MM.1S (cell line): ENCODE measurements around the gene BACE2.

Experiments used
- DNase-seq: peaks from one replicate; pipeline ENCODE4 v3.0.0-alpha.2; 2015
- H2AFZ ChIP-seq: fragments of 300-600 bp; sonication (generic); 2 replicates; pipeline ENCODE4 v1.6.0; 2016; ENCODE audit warnings: antibody characterized with exemption, low read length
- H3F3A ChIP-seq: fragments of 300-600 bp; sonication (generic); 2 replicates; pipeline ENCODE4 v1.6.1; 2016; ENCODE audit warnings: mild to moderate bottlenecking, antibody characterized with exemption, low read length, moderate library complexity, mixed read lengths; ENCODE audit not compliant: insufficient read depth
- H3K27ac ChIP-seq: fragments of 300-600 bp; sonication (generic); 2 replicates; pipeline ENCODE4 v1.5.1; 2016; ENCODE audit warnings: mild to moderate bottlenecking, low read length
- H3K27me3 ChIP-seq: fragments of 300-600 bp; sonication (generic); replicated peaks from 2 replicates; pipeline ENCODE4 v1.6.0; 2016; ENCODE audit warnings: low read length; ENCODE audit not compliant: insufficient read depth
- H3K36me3 ChIP-seq: fragments of 300-600 bp; sonication (generic); replicated peaks from 2 replicates; pipeline ENCODE4 v1.6.1; 2016; ENCODE audit warnings: mild to moderate bottlenecking, low read length, mixed read lengths; ENCODE audit not compliant: insufficient read depth
- H3K4me1 ChIP-seq: fragments of 300-600 bp; sonication (generic); 2 replicates; pipeline ENCODE4 v1.6.1; 2016; ENCODE audit warnings: low read length, mixed read lengths
- H3K4me2 ChIP-seq: fragments of 300-600 bp; sonication (generic); 2 replicates; pipeline ENCODE4 v1.6.0; 2016; ENCODE audit warnings: low read depth, low read length
- H3K4me3 ChIP-seq: fragments of 300-600 bp; sonication (generic); 2 replicates; pipeline ENCODE4 v1.5.1; 2016; ENCODE audit warnings: low read length, mixed read lengths
- H3K79me2 ChIP-seq: fragments of 300-600 bp; sonication (generic); 2 replicates; pipeline ENCODE4 v1.6.1; 2016; ENCODE audit warnings: mixed run types, low read length, mixed read lengths
- H3K9ac ChIP-seq: fragments of 300-600 bp; sonication (generic); 2 replicates; pipeline ENCODE4 v1.6.1; 2016; ENCODE audit warnings: low read length, mixed read lengths
- H3K9me2 ChIP-seq: fragments of 300-600 bp; sonication (generic); replicated peaks from 2 replicates; pipeline ENCODE4 v1.6.1; 2016; ENCODE audit warnings: mild to moderate bottlenecking, low read length, mixed read lengths; ENCODE audit not compliant: insufficient read depth
- H3K9me3 ChIP-seq: fragments of 300-600 bp; sonication (generic); replicated peaks from 2 replicates; pipeline ENCODE4 v1.6.1; 2016; ENCODE audit warnings: mild to moderate bottlenecking, low read length, mixed read lengths; ENCODE audit not compliant: insufficient read depth
- H4K20me1 ChIP-seq: fragments of 300-600 bp; sonication (generic); 2 replicates; pipeline ENCODE4 v1.6.1; 2016; ENCODE audit warnings: mild to moderate bottlenecking, low read length, moderate library complexity, mixed read lengths; ENCODE audit not compliant: insufficient read depth
- EZH2 ChIP-seq: fragments of 300-600 bp; sonication (generic); optimal IDR thresholded peaks from 2 replicates; pipeline ENCODE3; 2017; ENCODE audit warnings: low read depth, mild to moderate bottlenecking, antibody characterized with exemption, low read length, mixed read lengths
- EZH2phosphoT487 ChIP-seq: fragments of 300-600 bp; sonication (generic); IDR thresholded peaks from 2 replicates; pipeline ENCODE4 v1.6.1; 2018; ENCODE audit warnings: antibody characterized with exemption, low read length
- TF ChIP-seq, protein P1 (sequence below): fragments of 300-600 bp; sonication (generic); IDR thresholded peaks from 2 replicates; pipeline ENCODE4 v1.5.1; 2016; ENCODE audit warnings: antibody characterized with exemption, low read length, mixed read lengths

Gene BACE2

GRCh38 chr21:41260428-41260827 is 92.5 kb downstream of the BACE2 start:
- Histone ChIP-seq H3K79me2 (no peaks in the 10 kb centered on the region), H3K9me2 (no peaks in the 10 kb centered on the region), H3K9ac (no peak overlapping the region), H4K20me1 (no peaks in the 10 kb centered on the region), H3F3A (no peaks in the 10 kb centered on the region), H2AFZ (no peak overlapping the region), H3K27me3 (no peaks in the 10 kb centered on the region), H3K36me3 (no peaks in the 10 kb centered on the region), H3K9me3 (no peaks in the 10 kb centered on the region), H3K4me1 (no peaks in the 10 kb centered on the region), H3K27ac (no peak overlapping the region), H3K4me2 (no peak overlapping the region), H3K4me3 (no peak overlapping the region)
- TF ChIP-seq EZH2 (no peak), EZH2phosphoT487 (no peak)
- TF ChIP-seq, protein P1, sequence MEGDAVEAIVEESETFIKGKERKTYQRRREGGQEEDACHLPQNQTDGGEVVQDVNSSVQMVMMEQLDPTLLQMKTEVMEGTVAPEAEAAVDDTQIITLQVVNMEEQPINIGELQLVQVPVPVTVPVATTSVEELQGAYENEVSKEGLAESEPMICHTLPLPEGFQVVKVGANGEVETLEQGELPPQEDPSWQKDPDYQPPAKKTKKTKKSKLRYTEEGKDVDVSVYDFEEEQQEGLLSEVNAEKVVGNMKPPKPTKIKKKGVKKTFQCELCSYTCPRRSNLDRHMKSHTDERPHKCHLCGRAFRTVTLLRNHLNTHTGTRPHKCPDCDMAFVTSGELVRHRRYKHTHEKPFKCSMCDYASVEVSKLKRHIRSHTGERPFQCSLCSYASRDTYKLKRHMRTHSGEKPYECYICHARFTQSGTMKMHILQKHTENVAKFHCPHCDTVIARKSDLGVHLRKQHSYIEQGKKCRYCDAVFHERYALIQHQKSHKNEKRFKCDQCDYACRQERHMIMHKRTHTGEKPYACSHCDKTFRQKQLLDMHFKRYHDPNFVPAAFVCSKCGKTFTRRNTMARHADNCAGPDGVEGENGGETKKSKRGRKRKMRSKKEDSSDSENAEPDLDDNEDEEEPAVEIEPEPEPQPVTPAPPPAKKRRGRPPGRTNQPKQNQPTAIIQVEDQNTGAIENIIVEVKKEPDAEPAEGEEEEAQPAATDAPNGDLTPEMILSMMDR, result no peak
- no peak for DNase-seq

DNA sequence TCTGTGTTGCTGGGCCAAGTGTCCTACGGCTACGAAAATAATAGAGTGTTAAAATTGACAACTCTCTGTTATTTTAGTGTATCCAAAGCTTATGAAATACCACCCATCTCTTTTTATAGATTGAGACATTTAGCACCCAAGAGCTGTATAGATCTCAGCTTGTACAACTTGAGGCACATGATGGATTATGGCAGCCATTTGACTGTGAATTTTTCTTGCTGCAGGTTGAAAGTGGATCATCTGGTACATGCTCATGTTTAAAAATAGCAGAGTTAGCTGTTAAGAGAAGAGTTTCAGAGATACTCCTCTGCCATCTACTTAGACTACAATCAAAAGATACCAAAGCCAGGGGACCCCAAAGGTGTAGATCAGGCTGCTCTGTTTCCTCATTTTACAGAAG is 99.4 kb downstream of the BACE2 start:
- Histone ChIP-seq H3K9ac (no peak overlapping the region), H4K20me1 (no peaks in the 10 kb centered on the region), H3K4me1 (no peaks in the 10 kb centered on the region)

DNA sequence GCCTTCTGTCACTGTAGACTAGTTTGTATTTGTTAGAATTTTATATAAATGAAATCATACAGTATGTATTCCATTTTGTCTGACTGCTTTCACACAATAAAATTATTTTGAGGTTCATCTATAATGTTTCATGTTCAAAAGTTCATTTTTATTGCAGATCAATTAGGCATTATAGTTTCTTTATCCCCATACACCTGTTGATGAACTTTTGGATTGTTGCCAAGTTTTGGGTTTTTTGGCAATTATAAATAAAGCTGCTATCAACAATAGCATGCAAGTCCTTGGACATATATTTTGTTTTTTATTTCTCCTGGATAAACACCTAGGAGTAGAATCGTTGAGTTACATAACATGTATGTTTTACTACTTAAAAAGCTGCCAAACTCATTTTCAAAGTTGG is 101.6 kb downstream of the BACE2 start:
- H3K9me2 ChIP-seq, result no peaks in the 10 kb centered on the region
- H3K4me3 ChIP-seq, result no peak overlapping the region
- no peak overlapping the region for H3K9ac ChIP-seq
- H4K20me1 ChIP-seq, result no peaks in the 10 kb centered on the region
- H3K27me3 ChIP-seq, result no peaks in the 10 kb centered on the region
- H3F3A ChIP-seq, result no peaks in the 10 kb centered on the region
- DNase-seq, result no peak
- no peak overlapping the region for H3K4me2 ChIP-seq
- H3K36me3 ChIP-seq, result no peaks in the 10 kb centered on the region
- no peaks in the 10 kb centered on the region for H3K4me1 ChIP-seq
- H3K79me2 ChIP-seq, result no peaks in the 10 kb centered on the region
- H3K9me3 ChIP-seq, result no peaks in the 10 kb centered on the region; the same call in 1 of the 2 replicates
- no peak overlapping the region for H2AFZ ChIP-seq
- TF ChIP-seq EZH2phosphoT487 (no peak), EZH2 (no peak)
- TF ChIP-seq, protein P1, result no peak
- no peak overlapping the region for H3K27ac ChIP-seq

More for the DNA sequence above, 99.4 kb downstream of the BACE2 start:
- Histone ChIP-seq H3F3A (no peaks in the 10 kb centered on the region), H2AFZ (no peak overlapping the region), H3K4me3 (no peak overlapping the region), H3K27ac (no peak overlapping the region), H3K4me2 (no peak overlapping the region), H3K9me2 (no peaks in the 10 kb centered on the region), H3K9me3 (no peaks in the 10 kb centered on the region; the same call in 1 of the 2 replicates), H3K36me3 (no peaks in the 10 kb centered on the region), H3K79me2 (no peaks in the 10 kb centered on the region), H3K27me3 (no peaks in the 10 kb centered on the region)
- no peak for DNase-seq
- TF ChIP-seq, protein P1, result no peak
- TF ChIP-seq EZH2 (no peak), EZH2phosphoT487 (no peak)

DNA sequence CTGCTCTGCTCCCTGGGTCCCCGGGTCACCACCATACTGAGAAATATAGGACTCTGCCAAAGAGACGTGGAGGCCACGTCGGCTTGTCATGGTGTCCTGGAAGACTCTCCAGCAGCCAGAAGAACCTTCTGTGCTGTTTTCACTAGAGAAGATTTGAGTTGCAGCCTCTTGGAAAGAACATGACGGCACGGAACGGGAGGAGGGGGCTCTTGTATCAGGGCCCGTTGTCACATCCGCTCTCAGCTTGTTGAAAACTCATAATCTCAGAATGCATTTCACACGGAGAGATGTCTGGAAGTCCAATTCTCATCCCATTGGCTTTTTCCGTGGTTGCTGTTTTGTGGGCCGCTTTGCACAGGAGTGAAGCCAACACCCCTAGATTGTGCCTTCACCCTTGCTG is 109.2 kb downstream of the BACE2 start:
- Histone ChIP-seq H3K4me3 (no peak overlapping the region), H3K27ac (no peak overlapping the region), H3K9me2 (no peaks in the 10 kb centered on the region), H2AFZ (no peak overlapping the region), H3K9ac (no peak overlapping the region), H3K9me3 (no peaks in the 10 kb centered on the region; the same call in 1 of the 2 replicates), H3K79me2 (no peaks in the 10 kb centered on the region), H3F3A (no peaks in the 10 kb centered on the region), H3K36me3 (no peaks in the 10 kb centered on the region), H4K20me1 (no peaks in the 10 kb centered on the region), H3K4me1 (no peaks in the 10 kb centered on the region), H3K4me2 (no peak overlapping the region), H3K27me3 (0 out of 2 replicates have a peak, but pooled peaks cover 4% of the 10 kb centered on the region)
- TF ChIP-seq, protein P1, result no peak
- TF ChIP-seq EZH2 (no peak), EZH2phosphoT487 (no peak)
- DNase-seq, result no peak
